Germinal center (tissue), 1 donor: ENCODE data around the gene TUBGCP6.

ENCODE experiments used
- DNase-seq: peaks from one replicate; pipeline ENCODE4 v3.0.0; 2012; ENCODE audit warnings: mixed read lengths, low spot score

The TUBGCP6 gene

DNA sequence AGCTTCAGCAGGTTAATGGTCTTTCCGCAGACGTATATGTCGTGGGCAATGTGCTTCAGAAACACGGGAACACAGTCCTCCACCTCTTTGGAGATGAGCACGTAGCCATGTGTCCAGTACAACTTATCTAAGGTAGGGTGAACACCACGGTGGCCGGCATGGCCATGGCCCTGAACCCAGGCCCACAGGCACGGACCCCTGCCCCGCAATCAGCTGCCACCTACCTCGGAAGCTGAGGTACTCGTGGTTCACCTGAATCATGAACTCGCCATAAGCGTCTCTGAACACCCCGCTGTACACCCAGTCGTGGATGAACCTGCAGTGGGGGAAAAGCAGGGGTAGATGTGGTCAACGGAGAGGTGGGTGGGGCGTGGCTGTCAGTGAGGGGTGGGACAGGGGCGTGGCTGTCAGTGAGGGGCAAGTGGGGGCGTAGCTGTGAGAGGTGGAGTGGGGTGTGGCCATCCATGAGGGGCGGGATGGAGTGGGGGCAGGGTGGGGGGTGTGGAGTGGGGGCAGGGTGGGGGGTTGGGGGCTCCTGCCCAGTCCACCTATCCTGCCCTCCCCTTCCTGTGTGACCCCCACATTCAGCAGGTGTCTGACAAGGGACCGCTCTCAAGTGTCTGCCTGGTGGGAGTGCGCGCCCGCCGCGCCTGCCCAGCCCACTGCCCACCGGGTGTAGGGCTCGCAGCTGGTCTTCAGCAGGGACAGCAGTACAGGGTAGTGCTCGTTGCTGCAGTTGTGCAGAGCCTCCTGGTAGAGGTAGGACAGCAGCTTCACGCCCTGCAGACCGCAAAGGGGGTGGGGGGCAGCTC is 18.6 kb downstream of the TUBGCP6 start:
- no peak for DNase-seq

- no peak for DNase-seq
These were observed 19.4 kb downstream of the TUBGCP6 start for GRCh38 chr22:50225200-50225969.

GRCh38 chr22:50224071-50224470 is 20.8 kb downstream of the TUBGCP6 start:
- DNase-seq, result no peak

GRCh38 chr22:50222508-50222907 is 22.3 kb downstream of the TUBGCP6 start:
- no peak for DNase-seq

DNA sequence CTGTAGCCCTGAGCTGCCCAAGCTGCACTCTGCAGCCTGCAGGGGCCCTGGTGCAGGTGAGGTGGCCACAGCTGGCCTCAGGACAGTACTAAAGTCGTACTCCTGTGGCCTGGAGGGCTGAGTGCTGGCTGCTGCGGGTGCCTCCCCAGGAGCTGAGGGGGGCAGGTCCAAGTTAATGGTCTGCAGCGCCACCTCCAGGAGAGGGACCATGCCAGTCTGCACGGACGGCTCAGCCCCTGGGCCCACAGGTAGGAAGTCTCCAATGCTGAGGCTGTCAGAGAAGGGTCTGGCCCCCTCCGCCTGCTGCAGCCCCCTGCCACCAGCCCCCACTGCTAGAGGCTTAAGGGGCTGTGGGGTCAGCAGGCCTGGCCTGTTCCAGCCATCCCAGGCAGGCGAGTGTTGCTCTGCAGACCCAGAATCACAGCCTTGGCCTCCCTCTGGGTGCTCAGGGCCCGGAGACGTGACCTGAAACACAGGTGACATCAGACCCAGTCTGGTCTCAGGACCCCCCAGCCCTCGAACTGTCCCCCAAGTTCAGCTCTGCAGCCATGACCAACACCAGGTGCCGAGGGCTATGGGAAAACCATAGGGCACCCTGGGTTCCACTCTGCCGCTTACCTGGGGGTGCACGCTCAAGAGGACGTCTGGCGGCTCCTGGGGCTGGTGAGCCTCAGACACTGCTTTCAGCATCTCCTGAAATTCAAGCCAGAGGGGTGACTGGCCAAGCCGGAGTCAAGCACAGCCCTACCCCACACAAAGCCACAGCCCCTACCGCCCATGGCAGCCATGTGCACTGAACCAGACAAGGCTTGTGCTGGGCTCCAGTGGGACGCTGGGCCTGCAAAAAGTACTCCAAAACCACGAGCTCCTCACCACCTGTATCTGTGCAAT is 23.2 kb downstream of the TUBGCP6 start:
- no peak for DNase-seq

GRCh38 chr22:50220603-50221409 is 24.0 kb downstream of the TUBGCP6 start:
- no peak for DNase-seq

DNA sequence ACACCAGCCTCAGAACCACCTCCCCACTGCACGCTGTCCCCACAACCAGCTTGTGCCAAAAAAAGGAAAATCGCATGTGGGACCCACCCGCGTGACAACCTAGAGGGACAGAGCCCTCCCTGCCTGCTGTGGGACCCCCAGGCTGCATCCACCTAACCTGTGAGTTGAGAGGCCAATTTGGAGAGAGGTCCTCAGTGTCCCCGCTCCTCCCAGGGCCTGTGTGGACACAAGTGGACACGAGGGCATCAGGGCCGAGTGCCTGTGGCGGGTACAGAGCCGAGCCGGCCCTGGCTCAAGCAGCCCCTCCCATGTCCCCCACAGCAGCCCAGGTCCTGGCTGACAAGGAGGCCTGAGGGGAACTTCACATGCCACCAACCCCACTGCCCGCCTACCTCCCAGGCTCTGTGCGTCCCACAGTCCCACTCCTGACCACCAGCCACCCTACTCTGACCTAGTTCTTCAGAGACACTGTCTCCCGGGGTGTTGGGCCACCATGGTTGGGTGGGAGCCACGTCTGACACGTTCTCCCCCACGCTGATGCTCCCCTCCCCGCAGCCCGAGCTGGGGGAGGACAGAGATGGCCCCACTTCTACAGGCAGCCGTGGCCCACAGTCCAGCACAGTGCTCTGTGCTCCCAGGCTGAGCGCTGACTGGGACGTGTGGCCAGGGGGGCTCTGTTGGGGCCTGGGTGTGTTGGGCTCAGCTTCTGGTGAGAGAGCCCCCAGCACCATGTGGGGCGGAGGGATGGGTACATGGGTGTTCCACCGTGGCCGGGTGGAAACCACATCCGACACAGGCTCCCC is 24.8 kb downstream of the TUBGCP6 start:
- no peak for DNase-seq

DNA sequence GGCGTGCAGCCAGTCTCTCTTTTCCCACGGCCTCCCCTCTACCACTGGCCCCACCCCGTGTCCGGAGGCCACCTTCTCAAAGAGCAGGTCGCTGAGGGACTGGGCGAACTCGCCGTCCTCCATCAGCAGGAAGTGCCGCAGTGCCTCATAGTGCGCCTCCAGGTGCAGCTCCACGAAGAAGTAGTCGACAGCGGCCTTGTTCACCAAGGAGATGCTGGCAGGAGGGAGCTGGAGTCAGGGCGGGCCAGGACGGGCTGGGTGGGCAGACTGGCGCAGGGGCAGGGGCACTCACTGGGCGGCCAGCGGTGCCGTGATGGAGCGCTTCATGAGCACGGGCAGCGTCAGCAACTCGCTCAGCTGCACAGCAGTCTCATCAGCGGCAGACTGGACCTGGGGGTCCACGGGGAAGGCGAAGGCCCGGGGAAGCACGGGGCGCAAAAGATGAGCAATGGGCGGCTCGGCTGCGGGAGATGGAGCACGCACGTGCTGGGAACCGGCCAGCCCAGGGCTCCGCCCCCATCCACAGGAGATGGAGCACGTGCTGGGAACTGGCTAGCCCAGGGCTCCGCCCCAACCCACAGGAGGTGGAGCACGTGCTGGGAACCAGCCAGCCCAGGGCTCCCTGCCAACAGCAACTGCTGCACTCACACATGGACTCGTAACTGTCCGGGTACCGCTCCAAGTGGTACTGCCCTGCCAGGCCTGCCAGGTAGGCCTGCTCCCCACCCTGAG is 25.7 kb downstream of the TUBGCP6 start:
- no peak for DNase-seq

DNA sequence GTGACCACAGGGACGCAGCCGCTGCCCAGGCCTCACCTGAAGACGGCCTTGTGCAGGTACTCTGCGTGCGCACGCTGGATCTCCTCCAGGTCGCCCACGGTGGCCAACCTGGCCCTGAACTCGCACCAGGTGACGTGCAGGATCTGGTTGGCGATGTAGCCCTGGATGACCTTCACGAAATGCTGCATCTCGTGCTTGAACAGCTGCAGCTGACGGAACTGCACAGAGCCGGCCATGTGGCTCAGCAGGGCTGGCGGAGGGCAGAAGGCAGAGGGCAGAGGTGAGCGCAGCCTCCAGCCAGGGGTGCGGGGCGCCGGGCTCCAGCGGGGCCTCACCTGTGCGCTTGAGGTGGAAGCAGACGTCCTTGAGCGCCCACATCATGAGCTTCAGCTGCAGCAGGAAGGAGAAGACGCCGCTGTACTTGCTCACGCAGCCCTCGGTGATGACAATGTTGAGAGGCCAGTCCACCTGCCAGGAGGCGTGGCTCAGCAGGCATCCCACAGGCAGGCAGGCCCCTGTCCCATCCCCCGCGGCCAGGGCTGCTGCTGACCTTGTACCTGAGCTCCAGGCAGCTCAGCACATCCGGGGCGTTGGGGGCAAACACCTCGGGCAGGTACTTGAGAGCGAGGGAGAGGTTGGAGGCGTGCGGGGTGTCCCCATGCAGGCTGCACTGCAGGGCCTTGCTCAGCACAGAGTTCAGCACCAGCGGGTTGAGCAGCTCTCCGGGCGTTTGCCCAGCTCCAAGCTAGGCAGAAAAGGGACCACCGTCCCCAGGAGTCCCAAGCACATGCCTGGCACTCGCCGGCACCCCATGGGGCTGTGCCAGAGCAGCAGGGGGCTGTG is 26.4 kb downstream of the TUBGCP6 start:
- no peak for DNase-seq

DNA sequence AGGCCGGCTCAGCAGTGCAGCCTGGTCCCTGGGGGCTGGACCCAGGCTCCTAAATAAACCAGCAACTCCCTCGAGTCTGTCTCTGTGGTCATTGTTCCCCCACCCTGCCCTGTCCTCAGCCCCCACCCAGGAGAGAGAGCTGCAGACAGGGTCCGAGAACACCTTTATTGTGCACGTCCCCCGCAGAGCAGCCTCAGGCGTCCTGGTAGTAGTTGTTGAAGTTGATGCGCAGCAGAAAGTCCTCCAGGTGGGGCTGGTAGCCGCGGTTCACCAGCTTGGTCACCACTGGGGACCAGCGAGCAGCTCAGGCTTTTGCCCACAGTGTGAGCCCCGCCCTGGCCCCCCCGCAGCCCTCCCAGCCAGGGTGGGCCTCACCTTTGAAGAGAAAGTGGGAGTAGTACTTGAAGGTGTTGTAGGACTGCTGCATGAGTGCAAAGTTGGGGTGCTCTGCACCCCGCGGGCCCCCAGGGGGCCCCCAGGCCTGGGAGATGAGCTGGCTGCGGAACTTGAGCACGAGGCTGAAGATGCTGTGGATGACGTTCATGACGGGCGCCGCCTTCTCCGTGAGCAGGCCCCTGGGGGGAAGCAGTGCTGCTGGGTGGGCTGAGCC is 27.2 kb downstream of the TUBGCP6 start:
- no peak for DNase-seq

- no peak for DNase-seq
These were observed 27.9 kb downstream of the TUBGCP6 start for GRCh38 chr22:50216684-50217520.

DNA sequence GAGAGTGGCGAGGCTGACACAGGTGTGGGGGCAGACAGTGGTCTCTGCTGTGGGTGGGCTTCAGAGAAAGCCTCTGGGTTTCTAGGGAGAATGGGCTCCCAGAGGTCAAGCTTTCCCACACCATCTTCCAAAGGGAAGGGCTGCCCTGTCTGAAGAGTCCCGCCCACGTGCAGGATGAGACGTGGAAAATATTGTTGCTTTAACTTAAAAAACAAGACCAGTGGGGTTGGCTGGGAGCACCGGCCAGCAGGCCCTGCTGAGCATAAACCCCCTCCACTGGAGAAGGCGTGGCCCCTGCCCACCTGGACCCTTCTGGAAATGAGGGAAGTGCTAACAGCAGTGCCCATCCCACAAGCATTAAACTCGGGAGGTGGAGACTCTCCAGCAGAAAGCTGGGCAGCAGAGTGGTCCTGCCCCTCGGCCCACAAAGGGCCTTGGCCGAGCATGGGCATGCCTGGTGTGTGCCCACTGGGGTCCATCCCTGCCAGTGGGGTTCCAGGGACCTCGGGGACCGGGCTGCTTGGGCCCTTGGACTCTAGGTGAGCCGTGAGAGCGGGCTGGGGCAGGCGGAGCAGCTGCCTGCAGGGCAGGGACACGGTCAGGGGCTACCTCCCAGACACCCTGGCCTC is 28.7 kb downstream of the TUBGCP6 start:
- DNase-seq, result no peak

GRCh38 chr22:50215297-50216054 is 29.3 kb downstream of the TUBGCP6 start:
- DNase-seq, result no peak

GRCh38 chr22:50213263-50213662 is 31.6 kb downstream of the TUBGCP6 start:
- no peak for DNase-seq

GRCh38 chr22:50211147-50211546 is 33.7 kb downstream of the TUBGCP6 start:
- no peak for DNase-seq

GRCh38 chr22:50210378-50211139 is 34.3 kb downstream of the TUBGCP6 start:
- DNase-seq, result no peak
